ENCODE measurements around the gene KLHL36. TPM values are rescaled to one million over a fixed set of nuclear protein-coding genes. Genes with fewer than 3 reads are reported as not detected.
"Not testable (repeated sequence)": the region's sequence is repeated elsewhere in the genome, so short reads cannot be mapped to it uniquely, and the experiment has no call there.

The KLHL36 gene
- total RNA-seq, 2 donors from 2014 or later, result 36.2 to 44.1 TPM

GRCh38 chr16:84683691-84684591, 35.6 kb downstream of the KLHL36 start:
- H3K27me3 ChIP-seq, result no peaks in the 10 kb centered on the region
- no peaks in the 10 kb centered on the region for H3K4me1 ChIP-seq
- no peaks in the 10 kb centered on the region for H3K36me3 ChIP-seq
- no peak for TF ChIP-seq CTCF (IDR thresholded peaks at IDR 0.05)
- H3K9me3 ChIP-seq, result no peaks in the 10 kb centered on the region
- DNase-seq (ENCODE audit: low spot score), result no peak
- no peak overlapping the region for H3K27ac ChIP-seq
- H3K4me3 ChIP-seq, result no peak overlapping the region

GRCh38 chr16:84684592-84684965, 36.3 kb downstream of the KLHL36 start:
- DNase-seq (ENCODE audit: low spot score), result no peak
- no peak for TF ChIP-seq CTCF (IDR thresholded peaks at IDR 0.05)
- H3K36me3 ChIP-seq, result no peaks in the 10 kb centered on the region
- H3K9me3 ChIP-seq, result no peaks in the 10 kb centered on the region
- no peak overlapping the region for H3K27ac ChIP-seq
- H3K4me3 ChIP-seq, result no peak overlapping the region
- no peaks in the 10 kb centered on the region for H3K4me1 ChIP-seq
- no peaks in the 10 kb centered on the region for H3K27me3 ChIP-seq

- no peak for TF ChIP-seq CTCF (IDR thresholded peaks at IDR 0.05)
- Histone ChIP-seq H3K27ac (no peak overlapping the region), H3K36me3 (no peaks in the 10 kb centered on the region), H3K27me3 (no peaks in the 10 kb centered on the region), H3K9me3 (no peaks in the 10 kb centered on the region), H3K4me1 (no peaks in the 10 kb centered on the region), H3K4me3 (no peak overlapping the region)
- no peak for DNase-seq (ENCODE audit: low spot score)
Measured at GRCh38 chr16:84685210-84685609, 36.9 kb downstream of the KLHL36 start.

- Histone ChIP-seq H3K36me3 (no peaks in the 10 kb centered on the region), H3K9me3 (no peaks in the 10 kb centered on the region), H3K4me1 (no peaks in the 10 kb centered on the region), H3K27ac (no peak overlapping the region), H3K4me3 (no peak overlapping the region), H3K27me3 (no peaks in the 10 kb centered on the region)
- no peak for DNase-seq (ENCODE audit: low spot score)
- no peak for TF ChIP-seq CTCF (IDR thresholded peaks at IDR 0.05)
Measured at GRCh38 chr16:84686707-84687298, 38.5 kb downstream of the KLHL36 start.

- H3K9me3 ChIP-seq, result no peaks in the 10 kb centered on the region
- H3K36me3 ChIP-seq, result no peaks in the 10 kb centered on the region
- no peaks in the 10 kb centered on the region for H3K4me1 ChIP-seq
- no peak overlapping the region for H3K4me3 ChIP-seq
- TF ChIP-seq CTCF (IDR thresholded peaks at IDR 0.05), result no peak
- DNase-seq (ENCODE audit: low spot score), result no peak
- H3K27ac ChIP-seq, result no peak overlapping the region
- H3K27me3 ChIP-seq, result no peaks in the 10 kb centered on the region
Measured at GRCh38 chr16:84687715-84688114, 39.4 kb downstream of the KLHL36 start.

GRCh38 chr16:84688163-84688562, 39.9 kb downstream of the KLHL36 start:
- H3K9me3 ChIP-seq; H3K36me3 ChIP-seq; H3K4me1 ChIP-seq; DNase-seq (ENCODE audit: low spot score); H3K27ac ChIP-seq; H3K4me3 ChIP-seq; H3K27me3 ChIP-seq: not testable (repeated sequence)

Measured in right atrium auricular region (tissue), 2 donors.